ENCODE data around the gene SFMBT2. TPM values are rescaled to one million over a fixed set of nuclear protein-coding genes. Genes with fewer than 3 reads are reported as not detected.
"Not testable (repeated sequence)": the region's sequence is repeated elsewhere in the genome, so short reads cannot be mapped to it uniquely, and the experiment has no call there.

SFMBT2 gene
- total and polyA plus RNA-seq, 10 of the 15 experiments (the other 5 are each of a cell fraction or from before 2014, with no cell fraction given), result 2.8 to 29.6 (median 15.1) TPM

DNA sequence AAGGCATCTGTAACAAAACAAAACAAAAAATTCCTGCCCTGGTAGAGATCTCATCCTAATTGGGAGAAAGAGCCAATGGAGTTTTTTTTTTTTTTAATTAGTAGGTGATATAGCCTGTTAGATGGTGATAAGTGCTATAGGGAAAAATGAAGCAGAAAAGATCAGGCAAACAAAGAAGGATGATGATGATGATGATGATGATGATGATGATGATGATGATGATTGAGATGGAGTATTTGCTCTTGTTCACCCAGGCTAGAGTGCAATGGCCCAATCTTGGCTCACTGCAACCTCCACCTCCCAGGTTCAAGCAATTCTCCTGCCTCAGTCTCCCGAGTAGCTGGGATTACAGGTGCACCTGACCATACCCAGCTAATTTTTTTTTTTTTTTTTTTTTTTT lies 22.7 kb downstream of the SFMBT2 start:
- peaks cover 84% of the 10 kb centered on the region for H3K79me2 ChIP-seq (ENCODE audit: control insufficient read depth, insufficient read depth, low read length)
- FAIRE-seq; H3K27me3 ChIP-seq (replicated peaks in 1 of 2; ENCODE audit: control insufficient read depth in 2 of 2, insufficient read depth in 2 of 2, low read length in 1 of 2); ATAC-seq; in situ Hi-C loops (cut with MboI); SMC1A ChIA-PET (ENCODE audit: uncharacterized antibody, unreplicated experiment); H2AFZ ChIP-seq (ENCODE audit: control insufficient read depth, low read depth, low read length); H3K9me3 ChIP-seq (replicated peaks; ENCODE audit: control insufficient read depth, insufficient read depth, low read length); H3K27ac ChIP-seq (ENCODE audit: control insufficient read depth, insufficient read depth); intact Hi-C loops (cut with micrococcal nuclease; ENCODE audit: unreplicated experiment); H3K9ac ChIP-seq (ENCODE audit: control insufficient read depth, insufficient read depth, low read length); H4K20me1 ChIP-seq (ENCODE audit: control insufficient read depth, insufficient read depth); BruUV-seq (replicated peaks); H3K4me2 ChIP-seq (ENCODE audit: control insufficient read depth, insufficient read depth); DNase-seq (ENCODE audit: low read depth, low spot score); POLR2A ChIA-PET; H3K4me3 ChIP-seq: not testable (repeated sequence)
- peaks cover 11% of the 10 kb centered on the region; the same call in 1 of the 2 replicates for H3K4me1 ChIP-seq (ENCODE audit: control insufficient read depth, insufficient read depth, low read length)
- 92% methylated on average over 1 of the region's 1 CpG for WGBS (ENCODE audit: insufficient coverage, insufficient replicate concordance, low lambda C conversion rate, missing lambda C conversion rate)
- peaks cover 6 to 10% of the 10 kb centered on the region in 2 experiments for H3K36me3 ChIP-seq (ENCODE audit: control insufficient read depth in 2 of 2, insufficient read depth in 2 of 2, low read length in 1 of 2)
- CTCF ChIA-PET, result interaction anchor here (0.6 kb wide), 1 partner anchor 1528 kb away, joined by 3 read pairs; no protein-coding TSS in a partner anchor
- RAD21 ChIA-PET (ENCODE audit: unreplicated experiment), result interaction anchor here (0.6 kb wide), 2 partner anchors 9 to 49 kb away, joined by 3 read pairs; no protein-coding TSS in a partner anchor

GRCh38 chr10:7385114-7385513 lies 25.7 kb downstream of the SFMBT2 start:
- no peak for ATAC-seq
- POLR2A ChIA-PET, result no interaction called here
- no peak overlapping the region for H3K4me2 ChIP-seq (ENCODE audit: control insufficient read depth, insufficient read depth)
- no peak overlapping the region for H2AFZ ChIP-seq (ENCODE audit: control insufficient read depth, low read depth, low read length)
- CTCF ChIA-PET, result interaction anchor here (0.7 kb wide), 1 partner anchor 264 kb away, joined by 3 read pairs; no protein-coding TSS in a partner anchor
- intact Hi-C loops (cut with micrococcal nuclease; ENCODE audit: unreplicated experiment), result no loop called here
- H3K4me1 ChIP-seq (ENCODE audit: control insufficient read depth, insufficient read depth, low read length), result peaks cover 9% of the 10 kb centered on the region; the same call in 1 of the 2 replicates
- peaks cover 72% of the 10 kb centered on the region for H3K79me2 ChIP-seq (ENCODE audit: control insufficient read depth, insufficient read depth, low read length)
- no peaks in the 10 kb centered on the region; the same call in 1 of the 2 replicates for H4K20me1 ChIP-seq (ENCODE audit: control insufficient read depth, insufficient read depth)
- H3K9me3 ChIP-seq (replicated peaks; ENCODE audit: control insufficient read depth, insufficient read depth, low read length), result no peaks in the 10 kb centered on the region
- FAIRE-seq, result no peak
- H3K9ac ChIP-seq (ENCODE audit: control insufficient read depth, insufficient read depth, low read length), result no peak overlapping the region
- in situ Hi-C loops (cut with MboI), result no loop called here
- no peak overlapping the region for H3K27ac ChIP-seq (ENCODE audit: control insufficient read depth, insufficient read depth)
- 78% methylated on average over 7 of the region's 7 CpGs for WGBS (ENCODE audit: insufficient coverage, insufficient replicate concordance, low lambda C conversion rate, missing lambda C conversion rate)
- peaks cover 14 to 24% of the 10 kb centered on the region in 2 experiments for H3K36me3 ChIP-seq (ENCODE audit: control insufficient read depth in 2 of 2, insufficient read depth in 2 of 2, low read length in 1 of 2)
- no peak overlapping the region for H3K4me3 ChIP-seq
- no TSS peak for BruUV-seq (replicated peaks)
- RAD21 ChIA-PET (ENCODE audit: unreplicated experiment), result no interaction called here
- SMC1A ChIA-PET (ENCODE audit: uncharacterized antibody, unreplicated experiment), result interaction anchor here (0.6 kb wide), 1 partner anchor 23 kb away, joined by 3 read pairs; no protein-coding TSS in a partner anchor
- no peaks in the 10 kb centered on the region for H3K27me3 ChIP-seq (replicated peaks in 1 of 2; ENCODE audit: control insufficient read depth in 2 of 2, insufficient read depth in 2 of 2, low read length in 1 of 2)
- DNase-seq (ENCODE audit: low read depth, low spot score), result no peak
- no peak for TF ChIP-seq YBX1 (IDR thresholded peaks at IDR 0.05)
- no peak for TF ChIP-seq MYB (IDR thresholded peaks at IDR 0.05; ENCODE audit: borderline replicate concordance, low read depth, low read length)
- no peak for TF ChIP-seq SRF (IDR thresholded peaks at IDR 0.05; ENCODE audit: low read depth in 2 of 2, low read length in 2 of 2)
- no peak for TF ChIP-seq REST (IDR thresholded peaks at IDR 0.05; ENCODE audit: low read depth, low read length)
- TF ChIP-seq, protein P1, sequence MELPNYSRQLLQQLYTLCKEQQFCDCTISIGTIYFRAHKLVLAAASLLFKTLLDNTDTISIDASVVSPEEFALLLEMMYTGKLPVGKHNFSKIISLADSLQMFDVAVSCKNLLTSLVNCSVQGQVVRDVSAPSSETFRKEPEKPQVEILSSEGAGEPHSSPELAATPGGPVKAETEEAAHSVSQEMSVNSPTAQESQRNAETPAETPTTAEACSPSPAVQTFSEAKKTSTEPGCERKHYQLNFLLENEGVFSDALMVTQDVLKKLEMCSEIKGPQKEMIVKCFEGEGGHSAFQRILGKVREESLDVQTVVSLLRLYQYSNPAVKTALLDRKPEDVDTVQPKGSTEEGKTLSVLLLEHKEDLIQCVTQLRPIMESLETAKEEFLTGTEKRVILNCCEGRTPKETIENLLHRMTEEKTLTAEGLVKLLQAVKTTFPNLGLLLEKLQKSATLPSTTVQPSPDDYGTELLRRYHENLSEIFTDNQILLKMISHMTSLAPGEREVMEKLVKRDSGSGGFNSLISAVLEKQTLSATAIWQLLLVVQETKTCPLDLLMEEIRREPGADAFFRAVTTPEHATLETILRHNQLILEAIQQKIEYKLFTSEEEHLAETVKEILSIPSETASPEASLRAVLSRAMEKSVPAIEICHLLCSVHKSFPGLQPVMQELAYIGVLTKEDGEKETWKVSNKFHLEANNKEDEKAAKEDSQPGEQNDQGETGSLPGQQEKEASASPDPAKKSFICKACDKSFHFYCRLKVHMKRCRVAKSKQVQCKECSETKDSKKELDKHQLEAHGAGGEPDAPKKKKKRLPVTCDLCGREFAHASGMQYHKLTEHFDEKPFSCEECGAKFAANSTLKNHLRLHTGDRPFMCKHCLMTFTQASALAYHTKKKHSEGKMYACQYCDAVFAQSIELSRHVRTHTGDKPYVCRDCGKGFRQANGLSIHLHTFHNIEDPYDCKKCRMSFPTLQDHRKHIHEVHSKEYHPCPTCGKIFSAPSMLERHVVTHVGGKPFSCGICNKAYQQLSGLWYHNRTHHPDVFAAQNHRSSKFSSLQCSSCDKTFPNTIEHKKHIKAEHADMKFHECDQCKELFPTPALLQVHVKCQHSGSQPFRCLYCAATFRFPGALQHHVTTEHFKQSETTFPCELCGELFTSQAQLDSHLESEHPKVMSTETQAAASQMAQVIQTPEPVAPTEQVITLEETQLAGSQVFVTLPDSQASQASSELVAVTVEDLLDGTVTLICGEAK (IDR thresholded peaks at IDR 0.05; ENCODE audit: borderline replicate concordance), result no peak
- TF ChIP-seq KLF5 (IDR thresholded peaks at IDR 0.05; ENCODE audit: partially characterized antibody), result no peak
- TF ChIP-seq IKZF2 (IDR thresholded peaks at IDR 0.05), result no peak
